Measurements from ENCODE around the gene DLX4. TPM values are rescaled to one million over a fixed set of nuclear protein-coding genes. Genes with fewer than 3 reads are reported as not detected.

DLX4 gene
- total and polyA plus RNA-seq, 2 donors (not counting 3 experiments of a cell fraction or from before 2014, with no cell fraction given) = not detected

DNA sequence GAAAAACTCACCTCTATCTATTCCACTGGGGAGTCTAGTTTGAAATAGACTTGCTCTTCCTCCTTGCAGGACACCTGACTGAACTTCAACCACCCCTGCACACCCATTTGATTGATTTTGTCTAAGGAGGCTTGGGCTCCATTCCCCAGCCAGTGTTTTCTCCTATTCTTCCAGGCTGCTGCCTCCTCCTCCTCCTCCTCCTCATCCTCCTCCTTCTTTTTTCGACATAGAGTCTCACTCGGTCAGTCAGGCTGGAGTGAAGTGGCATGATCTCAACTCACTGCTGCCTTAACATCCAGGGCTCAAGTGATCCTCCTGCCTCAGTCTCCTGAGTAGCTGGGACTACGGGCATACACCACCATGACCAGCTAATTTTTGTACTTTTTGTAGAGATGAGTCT is 1.8 kb upstream of the DLX4 start:
- no peak overlapping the region for H2AFZ ChIP-seq (ENCODE audit: low read depth, low read length)
- dilution Hi-C loops (cut with MboI; ENCODE audit: extremely low pct_ligation_motif_present, low sequenced_read_pairs) (no loop called here), intact Hi-C loops (cut with micrococcal nuclease) (no loop called here)
- FAIRE-seq (no peak), DNase-seq (ENCODE audit: low read depth, low spot score) (no peak)
- POLR2A ChIA-PET = no interaction called here
- no peak overlapping the region for H3K4me2 ChIP-seq (ENCODE audit: insufficient read depth, low read length)
- H3K9me3 ChIP-seq (replicated peaks; ENCODE audit: control insufficient read depth, insufficient read depth, low read length) = no peaks in the 10 kb centered on the region
- peaks cover 92 to 96% of the 10 kb centered on the region in 2 experiments for H3K27me3 ChIP-seq (ENCODE audit: control insufficient read depth in 2 of 2, insufficient read depth in 2 of 2, low read length in 2 of 2)
- TF ChIP-seq GATA2 (IDR thresholded peaks at IDR 0.05; ENCODE audit: insufficient read depth, insufficient read length, low read depth, low read length) (no peak), POLR2AphosphoS5 (IDR thresholded peaks at IDR 0.05; ENCODE audit: insufficient read depth, low read depth, low read length) (no peak), JUN (IDR thresholded peaks at IDR 0.05; ENCODE audit: borderline replicate concordance, insufficient read depth, insufficient read length, low read depth) (no peak), FOS (IDR thresholded peaks at IDR 0.05; ENCODE audit: borderline replicate concordance, insufficient read depth, low read length) (no peak)
- TF ChIP-seq, protein P1, sequence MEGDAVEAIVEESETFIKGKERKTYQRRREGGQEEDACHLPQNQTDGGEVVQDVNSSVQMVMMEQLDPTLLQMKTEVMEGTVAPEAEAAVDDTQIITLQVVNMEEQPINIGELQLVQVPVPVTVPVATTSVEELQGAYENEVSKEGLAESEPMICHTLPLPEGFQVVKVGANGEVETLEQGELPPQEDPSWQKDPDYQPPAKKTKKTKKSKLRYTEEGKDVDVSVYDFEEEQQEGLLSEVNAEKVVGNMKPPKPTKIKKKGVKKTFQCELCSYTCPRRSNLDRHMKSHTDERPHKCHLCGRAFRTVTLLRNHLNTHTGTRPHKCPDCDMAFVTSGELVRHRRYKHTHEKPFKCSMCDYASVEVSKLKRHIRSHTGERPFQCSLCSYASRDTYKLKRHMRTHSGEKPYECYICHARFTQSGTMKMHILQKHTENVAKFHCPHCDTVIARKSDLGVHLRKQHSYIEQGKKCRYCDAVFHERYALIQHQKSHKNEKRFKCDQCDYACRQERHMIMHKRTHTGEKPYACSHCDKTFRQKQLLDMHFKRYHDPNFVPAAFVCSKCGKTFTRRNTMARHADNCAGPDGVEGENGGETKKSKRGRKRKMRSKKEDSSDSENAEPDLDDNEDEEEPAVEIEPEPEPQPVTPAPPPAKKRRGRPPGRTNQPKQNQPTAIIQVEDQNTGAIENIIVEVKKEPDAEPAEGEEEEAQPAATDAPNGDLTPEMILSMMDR (IDR thresholded peaks at IDR 0.05; ENCODE audit: extremely low read depth in 1 of 2, insufficient read depth in 1 of 2, low read depth in 1 of 2, low read length in 2 of 2) = no peak
- TF ChIP-seq, protein P2, sequence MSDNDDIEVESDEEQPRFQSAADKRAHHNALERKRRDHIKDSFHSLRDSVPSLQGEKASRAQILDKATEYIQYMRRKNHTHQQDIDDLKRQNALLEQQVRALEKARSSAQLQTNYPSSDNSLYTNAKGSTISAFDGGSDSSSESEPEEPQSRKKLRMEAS (IDR thresholded peaks at IDR 0.05; ENCODE audit: insufficient read depth, insufficient read length) = no peak
- BruUV-seq (replicated peaks) = no TSS peak
- H3K4me3 ChIP-seq (replicated peaks in 1 of 3; ENCODE audit: insufficient read depth in 1 of 3, low read depth in 1 of 3, low read length in 3 of 3) = no peak overlapping the region
- no peaks in the 10 kb centered on the region for H3K4me1 ChIP-seq (ENCODE audit: control insufficient read depth, extremely low read depth, insufficient read depth, low read length)
- no peak overlapping the region for H3K9ac ChIP-seq (replicated peaks; ENCODE audit: extremely low read depth, insufficient read depth, low read length)
- H4K20me1 ChIP-seq (replicated peaks; ENCODE audit: control insufficient read depth, extremely low read depth, insufficient read depth, low read length) = no peaks in the 10 kb centered on the region
- H3K36me3 ChIP-seq (ENCODE audit: control insufficient read depth in 2 of 2, extremely low read depth in 1 of 2, insufficient read depth in 2 of 2, low read length in 2 of 2) = no peaks in the 10 kb centered on the region
- H3K27ac ChIP-seq (ENCODE audit: insufficient read depth, low read depth, low read length) = no peak overlapping the region
- H3K9me1 ChIP-seq (replicated peaks; ENCODE audit: control insufficient read depth, extremely low read depth, insufficient read depth, low read length) = no peaks in the 10 kb centered on the region
- CTCF ChIA-PET = interaction anchor here (0.7 to 2.2 kb wide), 6 partner anchors 10 to 31 kb away, joined by 3 to 7 read pairs (median 4); no protein-coding TSS in a partner anchor
- no peaks in the 10 kb centered on the region for H3K79me2 ChIP-seq (ENCODE audit: control insufficient read depth, insufficient read depth, low read length)

Data from endothelial cell of umbilical vein (primary cell).